ENCODE results near the gene SDF2L1.

GRCh38 chr22:21657360-21658032 lies 15.4 kb downstream of the SDF2L1 start:
- TF ChIP-seq POLR2A (IDR thresholded peaks at IDR 0.05) (peak in 1 of 2 donors; percentile 65), CTCF (IDR thresholded peaks at IDR 0.05) (peak in 3 of 6 experiments; percentile 17 to 38 (median 32))

All from thyroid gland (tissue), 4 donors.